Esophagus muscularis mucosa (tissue), 3 donors: ENCODE data around the gene CLASP1.

Source experiments
- EP300 ChIP-seq: sonication (generic); formaldehyde crosslinking; IDR thresholded peaks from one replicate; pipeline ENCODE4 v1.6.1; 2017; ENCODE audit warnings: antibody characterized with exemption
- POLR2AphosphoS5 ChIP-seq, 2 donors: sonication (generic); formaldehyde crosslinking; IDR thresholded peaks; one replicate each; pipeline ENCODE4 v1.6.1; 2017; ENCODE audit warnings: antibody characterized with exemption in 2 of 2

GRCh38 chr2:121513597-121514333 is 135.5 kb downstream of the CLASP1 start:
- TF ChIP-seq EP300 = no peak
- no peak for TF ChIP-seq POLR2AphosphoS5 (IDR thresholded peaks at IDR 0.05)
